ENCODE data around the gene ANKRD31.

GRCh38 chr5:75021800-75022199, 214.9 kb downstream of the ANKRD31 start:
- TF ChIP-seq POLR2AphosphoS5 (IDR thresholded peaks at IDR 0.05; ENCODE audit: low read depth, low read length) (no peak), TAF1 (IDR thresholded peaks at IDR 0.05; ENCODE audit: borderline replicate concordance, insufficient read depth, low read length) (no peak), REST (IDR thresholded peaks at IDR 0.05; ENCODE audit: insufficient read depth in 1 of 2, low read depth in 2 of 2, low read length in 2 of 2) (no peak), SIN3A (IDR thresholded peaks at IDR 0.05; ENCODE audit: borderline replicate concordance, insufficient read depth, low read length) (no peak), FOXP2 (optimal IDR thresholded peaks at IDR 0.05; ENCODE audit: borderline replicate concordance, extremely low read depth, extremely low read length, insufficient read depth) (no peak)
